Renal cortical epithelial cell (primary cell): Measurements from ENCODE around the gene RAB29. TPM values are rescaled to one million over a fixed set of nuclear protein-coding genes. Genes with fewer than 3 reads are reported as not detected.
A peak's percentile ranks its signal among the peaks of the same experiment; 100 is the strongest.
"Not testable (repeated sequence)": the region's sequence is repeated elsewhere in the genome, so short reads cannot be mapped to it uniquely, and the experiment has no call there.

Experiments
- DNase-seq: peaks from one replicate; pipeline ENCODE4 v3.0.0-alpha.2; 2011; ENCODE audit warnings: low read depth
- total RNA-seq: library from RNA; depleted of rRNA; stranded (reverse); fragments of >200 nt; gene quantifications from 2 replicates; pipeline ENCODE4 v1.2.3, GENCODE V29; 2014

The RAB29 gene, protein sequence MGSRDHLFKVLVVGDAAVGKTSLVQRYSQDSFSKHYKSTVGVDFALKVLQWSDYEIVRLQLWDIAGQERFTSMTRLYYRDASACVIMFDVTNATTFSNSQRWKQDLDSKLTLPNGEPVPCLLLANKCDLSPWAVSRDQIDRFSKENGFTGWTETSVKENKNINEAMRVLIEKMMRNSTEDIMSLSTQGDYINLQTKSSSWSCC
- 45.7 and 53.2 TPM in 2 replicates for total RNA-seq

DNA sequence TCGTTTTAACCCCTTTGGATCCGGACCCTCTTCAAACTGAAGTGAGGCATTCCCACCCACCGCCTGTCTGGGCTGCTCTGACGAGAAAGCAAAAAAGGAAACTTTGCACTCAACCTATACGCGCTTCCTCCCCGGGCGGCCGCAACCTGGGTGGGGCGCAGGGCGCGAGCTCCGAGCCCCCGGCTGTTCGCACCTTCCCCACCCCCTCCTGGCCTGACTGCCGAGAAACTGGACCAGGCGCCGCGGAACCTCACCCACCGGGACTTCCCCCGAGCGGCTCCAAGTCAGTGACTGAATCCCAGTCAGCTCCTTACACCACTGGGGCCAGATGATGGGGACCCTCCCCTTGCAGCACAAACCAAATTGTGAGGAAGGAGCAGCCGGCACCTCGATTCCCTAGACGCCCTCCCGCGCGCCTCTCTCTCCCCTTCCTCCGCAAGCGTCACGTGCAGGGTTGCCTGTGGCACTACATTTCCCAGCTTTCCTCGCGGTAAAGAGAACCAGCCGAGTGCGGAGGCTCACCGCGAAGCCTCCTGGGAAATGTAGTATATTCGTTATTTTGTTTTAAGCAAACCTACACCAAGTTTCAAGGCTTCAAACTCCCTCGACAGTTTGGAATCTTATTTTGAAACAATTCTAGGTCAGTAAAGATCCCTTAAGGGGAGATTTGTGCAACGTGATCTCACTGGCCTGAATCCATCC lies at the start of gene RAB29:
Gene RAB29 (minus strand): TSS at position 468 of the 702 bp plus-strand sequence. CDS start 526 bp downstream, outside the sequence.
- DNase-seq: peak; percentile 62

DNA sequence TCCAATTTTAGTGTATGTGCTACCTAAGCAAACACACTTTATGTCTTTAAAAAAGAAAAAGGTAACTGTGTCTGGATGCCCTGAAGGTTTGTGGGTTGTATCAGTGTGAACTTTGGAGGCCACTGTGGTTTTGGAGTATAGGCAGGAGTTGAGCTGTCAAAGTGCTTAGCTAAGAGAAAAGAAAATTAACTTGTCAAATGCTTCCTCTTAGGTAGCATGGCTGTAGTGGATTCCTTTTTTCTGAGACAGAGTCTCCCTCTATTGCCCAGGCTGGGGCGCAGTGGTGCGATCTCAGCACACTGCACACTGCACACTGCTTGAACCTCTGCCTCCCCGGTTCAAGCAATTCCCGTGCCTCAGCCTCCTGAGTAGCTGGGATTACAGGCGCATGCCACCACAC lies 48.9 kb upstream of the RAB29 start:
- no peak for DNase-seq

DNA sequence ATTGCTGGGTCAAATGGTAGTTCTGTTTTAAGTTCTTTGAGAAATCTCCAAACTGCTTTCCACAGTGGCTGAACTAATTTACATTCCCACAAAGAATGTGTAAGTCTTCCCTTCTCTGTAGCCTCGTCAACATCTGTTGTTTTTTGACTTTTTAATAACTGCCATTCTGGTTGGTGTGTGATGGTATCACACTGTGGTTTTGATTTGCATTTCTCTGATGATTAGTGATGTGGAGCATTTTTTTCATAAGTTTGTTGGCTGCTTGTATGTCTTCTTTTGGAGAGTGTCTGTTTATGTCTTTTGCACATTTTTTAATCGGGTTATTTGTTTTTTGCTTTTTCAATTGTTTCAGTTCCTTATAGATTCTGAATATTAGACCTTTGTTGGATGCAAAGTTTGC lies 48.0 kb upstream of the RAB29 start:
- not testable (repeated sequence) for DNase-seq

DNA sequence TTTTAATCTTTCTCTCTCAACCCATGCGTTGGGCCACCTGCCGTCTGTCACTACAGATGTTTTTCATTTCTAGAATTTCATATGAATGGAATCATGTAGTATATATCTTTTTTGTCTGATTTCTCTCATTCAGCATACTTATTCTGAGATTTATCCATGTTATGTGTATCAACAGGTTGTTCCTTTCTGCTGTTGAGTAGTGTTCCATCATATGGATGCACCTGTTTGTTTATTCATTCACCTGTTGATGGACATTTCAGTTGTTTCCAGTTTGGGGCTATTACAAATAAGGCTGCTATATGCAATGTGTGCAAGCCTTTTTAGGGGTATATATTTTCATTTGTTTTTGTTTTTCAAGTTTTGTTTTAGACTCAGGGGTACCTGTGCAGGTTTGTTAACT lies 47.1 kb upstream of the RAB29 start:
- no peak for DNase-seq

DNA sequence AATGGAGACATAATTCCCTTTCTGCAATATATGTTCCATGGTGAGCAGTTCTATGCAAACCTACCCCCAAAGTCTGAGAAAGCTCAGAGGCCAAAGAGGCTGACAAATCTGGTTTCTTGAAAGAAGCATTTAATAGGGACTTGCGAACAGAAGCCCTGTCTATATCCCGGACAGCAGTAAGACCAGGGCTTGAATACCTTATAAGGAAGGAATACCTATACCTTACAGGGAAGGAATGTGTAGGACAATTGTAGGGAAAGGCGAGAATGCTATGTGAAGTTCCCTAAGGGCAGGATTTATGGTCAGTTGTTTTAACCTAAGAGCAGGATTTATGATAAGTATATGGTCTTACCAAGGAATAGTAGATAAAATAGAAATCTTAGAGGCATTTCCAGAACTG lies 42.7 kb upstream of the RAB29 start:
- DNase-seq: no peak

DNA sequence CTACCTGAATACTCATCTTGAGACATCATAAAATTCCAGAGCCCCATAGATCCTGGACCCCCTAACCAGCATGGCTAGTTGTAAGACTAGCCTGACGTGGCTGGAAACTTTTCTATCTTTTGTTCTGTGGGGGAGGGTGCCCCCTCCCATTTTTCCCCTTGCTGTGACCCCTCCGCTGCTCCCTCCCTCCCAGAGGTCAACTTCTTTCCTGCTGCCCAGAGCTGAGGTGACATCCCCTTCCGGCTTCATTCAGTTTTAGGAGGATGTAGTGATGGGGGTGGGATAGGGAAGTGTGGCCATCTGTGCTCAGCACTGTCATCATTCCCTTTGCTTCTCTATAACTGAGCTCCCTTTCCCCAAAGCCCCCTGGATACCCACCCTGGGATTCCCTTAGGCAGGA lies 42.1 kb upstream of the RAB29 start:
- DNase-seq: no peak

DNA sequence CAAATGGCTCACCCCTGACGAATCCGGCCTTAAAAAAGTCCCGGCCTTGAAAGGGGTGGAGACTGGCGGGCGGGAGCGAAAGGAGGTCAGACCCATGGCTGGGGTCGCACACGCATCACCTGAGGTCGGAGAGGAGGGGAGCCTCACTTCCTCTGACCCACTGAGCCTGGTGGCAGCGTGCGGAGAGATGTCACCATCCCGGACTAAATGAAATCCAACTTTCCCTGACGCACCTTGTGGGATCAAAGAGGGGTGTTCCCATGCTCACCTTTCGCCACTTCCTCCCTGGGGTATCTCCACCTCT lies 38.4 kb upstream of the RAB29 start:
- peak; percentile 49 for DNase-seq

DNA sequence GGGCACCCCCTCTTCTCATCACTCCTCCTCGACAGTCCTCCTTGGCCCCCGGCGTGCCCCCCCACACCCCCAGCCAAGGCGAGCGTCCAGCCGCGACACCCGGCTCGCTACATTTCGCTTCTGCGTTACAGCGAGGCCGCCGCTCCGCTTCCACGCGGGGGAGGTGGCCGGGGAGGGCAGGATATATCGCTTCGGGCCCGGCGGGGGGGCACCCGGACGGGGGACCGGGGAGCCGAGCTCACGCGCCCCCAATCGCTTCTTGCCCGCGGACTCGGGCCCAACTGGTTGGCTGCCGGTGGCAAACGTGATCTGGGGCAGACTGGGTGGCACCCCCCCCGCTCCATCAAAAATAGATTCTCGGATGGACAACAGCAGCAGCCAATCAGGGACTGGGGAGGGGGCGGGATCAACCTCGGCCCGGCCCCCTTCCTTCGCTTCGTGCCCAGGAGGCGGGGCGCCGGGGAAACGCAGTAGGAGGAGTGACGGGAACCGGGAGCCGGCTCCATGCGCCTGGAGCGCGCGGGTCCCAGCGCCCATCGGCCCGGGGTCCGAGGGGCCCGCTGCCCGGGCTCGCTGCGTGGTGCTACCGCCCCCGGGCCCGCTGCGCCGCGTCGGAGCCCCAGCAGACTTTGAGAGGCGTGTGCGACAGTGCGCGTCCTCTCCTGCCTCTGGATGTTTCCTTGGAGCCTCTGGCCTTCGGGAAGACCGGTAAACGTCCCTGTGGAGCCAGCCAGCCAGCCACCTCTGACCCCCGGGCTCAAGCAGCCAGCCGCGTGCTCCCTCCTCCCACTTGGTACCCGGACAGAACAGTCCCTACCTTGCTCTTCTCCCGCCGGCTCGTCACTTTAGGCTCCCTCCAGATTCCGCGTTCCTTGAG lies 37.8 kb upstream of the RAB29 start, which contains the start of gene SLC41A1:
Gene SLC41A1 (minus strand): TSS at position 321 of the 877 bp plus-strand sequence. CDS start 2,757 bp downstream, outside the sequence.
- peak; percentile 69 for DNase-seq

DNA sequence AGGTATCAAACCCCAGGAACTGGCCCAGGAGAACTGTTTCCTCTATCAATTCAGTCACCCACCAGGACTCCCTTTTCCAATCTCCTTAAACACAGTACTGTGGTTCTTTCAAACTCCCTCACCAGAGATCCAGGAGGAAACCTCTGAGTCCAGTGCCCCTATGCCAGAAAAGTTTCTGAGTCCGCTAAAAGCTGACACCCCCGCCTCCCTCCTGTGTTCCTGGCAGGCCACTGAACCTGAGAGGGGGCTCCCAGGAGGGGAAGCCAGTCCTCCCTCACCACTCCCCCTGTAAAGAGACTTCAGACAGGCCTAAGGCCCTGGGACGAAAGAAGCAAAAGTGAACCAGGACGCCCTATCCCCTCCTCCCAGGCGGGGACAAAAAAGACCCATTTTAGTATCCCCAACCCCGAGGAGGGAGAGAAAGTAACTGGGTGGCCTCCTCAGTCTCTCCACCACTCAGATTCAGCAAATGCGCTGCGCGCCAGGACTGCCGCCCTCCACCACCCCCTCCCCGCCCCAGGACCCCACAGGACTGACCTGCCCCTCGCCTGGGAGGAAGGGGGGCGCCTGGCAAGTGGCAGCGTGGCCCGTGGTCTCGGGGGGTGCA lies 37.1 kb upstream of the RAB29 start:
- DNase-seq: no peak

DNA sequence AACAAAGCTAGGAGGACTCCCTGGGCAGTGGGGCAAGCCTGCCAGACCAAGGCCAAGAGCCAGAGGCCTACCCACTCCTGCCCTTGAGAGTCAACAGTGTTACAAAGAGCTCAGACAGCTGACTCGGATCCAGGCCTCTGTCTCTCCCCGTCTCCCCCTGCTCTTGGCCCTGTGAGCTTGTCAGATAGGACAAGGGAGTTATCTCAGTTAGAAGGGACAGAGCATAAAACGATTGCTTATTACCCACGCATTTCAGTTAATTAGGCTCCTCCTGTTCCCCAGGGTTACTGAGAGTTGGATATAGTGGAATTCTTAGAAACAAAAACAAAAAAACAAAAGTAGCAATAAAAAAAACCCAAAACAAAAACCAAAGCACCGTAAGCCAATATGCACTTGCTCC lies 36.4 kb upstream of the RAB29 start:
- DNase-seq: no peak

DNA sequence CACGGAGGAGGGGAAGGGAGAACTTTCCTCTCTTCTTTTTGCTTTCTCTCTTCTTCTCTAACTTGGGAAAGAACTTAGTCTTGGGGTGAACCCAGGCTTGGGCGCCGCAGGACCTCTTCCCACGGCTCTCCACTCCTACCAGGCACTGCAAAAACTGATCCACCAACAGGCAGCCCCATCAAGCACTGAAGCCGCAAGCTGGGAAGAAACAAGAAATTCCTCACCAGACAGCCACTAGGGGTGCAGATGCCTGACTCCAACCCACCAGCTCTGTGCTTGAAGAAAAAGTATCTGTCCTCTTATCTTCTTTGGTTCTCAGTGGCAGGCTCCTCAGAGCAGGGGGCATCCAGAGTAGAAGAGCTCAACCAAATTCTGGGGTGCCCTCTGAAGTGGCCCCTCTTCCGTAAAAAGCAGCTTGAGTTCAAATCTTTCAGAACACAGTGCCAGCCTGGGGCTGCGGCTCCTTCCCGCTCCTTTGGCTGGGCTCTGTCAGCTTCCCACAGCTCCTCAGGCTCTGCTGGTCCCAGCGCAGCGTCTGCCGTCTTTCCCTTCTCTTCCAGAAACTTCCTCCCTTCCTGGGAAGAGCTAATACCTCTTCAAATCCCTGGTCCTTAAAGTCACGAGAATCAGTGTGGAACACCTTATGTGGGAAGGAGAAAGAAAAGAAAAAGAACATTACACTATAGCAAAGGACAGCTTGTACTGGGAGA lies 35.3 kb upstream of the RAB29 start:
- no peak for DNase-seq

DNA sequence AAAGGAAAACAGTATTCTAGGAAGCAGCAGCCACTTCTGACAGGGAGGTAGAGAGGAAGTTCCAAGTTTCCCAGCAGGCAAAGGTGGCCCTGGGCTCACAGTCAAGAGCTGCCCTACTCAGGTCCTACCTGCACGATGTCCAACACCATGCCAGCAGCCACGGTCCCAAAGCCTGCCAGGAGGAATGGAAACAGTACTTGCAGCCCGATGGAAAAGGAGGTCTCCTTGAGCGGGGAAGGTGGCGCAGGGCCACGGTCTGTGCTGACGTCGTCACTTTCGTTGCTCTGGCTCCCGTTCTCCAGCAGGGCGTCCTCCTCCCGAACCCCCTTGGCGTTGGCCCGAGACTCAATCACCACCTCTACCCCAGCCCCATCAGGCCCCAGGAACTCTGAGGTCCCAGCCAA lies 34.7 kb upstream of the RAB29 start:
- DNase-seq: no peak

DNA sequence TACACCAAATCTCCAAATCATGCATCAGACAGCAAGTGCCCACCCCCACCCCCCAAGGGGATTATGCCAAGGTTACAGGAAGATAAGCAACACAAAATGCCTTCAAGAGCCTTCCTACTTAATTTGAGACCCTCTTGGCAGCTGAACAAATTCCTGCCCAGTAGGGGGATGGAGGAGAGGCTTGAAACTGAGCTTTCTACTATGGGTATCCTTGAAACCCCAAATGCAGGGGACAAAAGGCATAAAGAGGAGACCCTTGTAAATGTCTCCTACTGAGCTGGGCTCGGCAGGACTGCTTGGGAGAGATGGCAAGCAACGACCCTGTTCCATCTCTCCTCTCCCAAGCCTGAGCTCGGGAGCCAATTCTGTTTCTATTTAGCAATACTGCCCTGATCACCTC lies 34.2 kb upstream of the RAB29 start:
- DNase-seq: no peak

DNA sequence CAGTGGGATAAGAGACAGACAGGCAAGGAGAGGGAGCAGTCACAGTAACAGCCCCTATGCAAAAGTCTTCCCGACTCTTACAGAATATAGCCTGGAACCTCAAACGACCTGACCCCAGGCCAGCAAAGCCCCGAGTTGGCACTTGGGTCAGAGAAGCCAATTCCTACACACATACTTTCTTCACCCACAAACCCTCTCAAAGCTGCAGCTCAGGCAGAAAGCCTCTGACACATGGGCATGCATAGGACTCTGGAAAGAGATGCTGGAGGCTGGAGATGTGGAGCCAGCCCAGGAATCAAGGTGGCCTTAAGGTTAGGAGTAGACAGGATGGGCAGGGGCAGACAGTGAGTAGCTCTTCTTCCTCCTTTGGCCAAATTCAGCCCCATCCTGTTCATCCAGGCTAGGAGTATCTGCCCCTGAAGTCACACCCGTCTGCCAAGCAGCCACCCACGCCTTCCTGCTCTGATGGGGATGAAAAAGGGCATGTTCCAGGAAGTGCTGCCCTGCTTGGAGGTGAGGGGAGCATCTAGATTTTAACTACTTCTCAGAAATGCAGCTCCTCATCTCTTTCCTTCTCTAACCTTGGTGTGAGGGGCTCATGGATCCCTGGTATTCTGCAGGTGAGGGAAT lies 29.9 kb upstream of the RAB29 start:
- no peak for DNase-seq

DNA sequence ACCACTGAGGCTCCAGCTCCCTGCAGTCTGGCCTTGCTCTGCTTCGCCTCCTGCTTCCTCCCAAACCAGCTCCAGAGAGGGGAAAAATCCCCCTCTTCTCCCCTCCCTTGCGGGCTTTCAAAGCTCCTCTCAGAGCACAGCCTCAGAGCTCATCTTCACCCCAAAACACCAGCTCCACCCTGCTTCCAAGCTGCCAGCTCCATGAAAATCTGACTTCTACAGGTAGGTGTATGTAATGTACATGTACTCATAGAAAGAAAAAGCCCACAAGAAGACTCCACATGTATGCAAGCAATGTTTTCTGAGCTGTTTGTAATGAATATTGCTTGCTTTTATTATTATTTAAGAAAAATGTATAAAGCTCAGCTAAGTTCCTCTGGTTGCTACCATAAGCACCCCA lies 29.3 kb upstream of the RAB29 start:
- DNase-seq: no peak

DNA sequence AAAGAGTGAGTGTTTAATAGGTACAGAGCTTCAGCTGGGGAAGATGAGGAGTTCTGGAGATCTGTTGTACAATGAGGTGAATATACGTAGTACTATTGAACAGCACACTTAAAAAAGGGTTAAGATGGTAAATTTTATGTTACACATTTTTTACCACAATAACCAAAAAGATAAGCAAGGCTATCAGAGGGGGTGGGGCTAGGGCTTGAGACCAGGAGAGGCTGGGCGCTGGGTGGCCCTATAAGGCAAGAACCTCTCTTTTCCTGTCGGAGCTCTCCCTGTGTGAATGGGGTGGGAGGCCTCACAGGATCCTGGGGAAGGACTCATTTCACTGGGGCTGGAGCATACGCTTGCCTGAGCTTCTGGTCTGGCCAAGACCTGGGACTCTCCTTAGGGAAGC lies 28.7 kb upstream of the RAB29 start:
- no peak for DNase-seq

DNA sequence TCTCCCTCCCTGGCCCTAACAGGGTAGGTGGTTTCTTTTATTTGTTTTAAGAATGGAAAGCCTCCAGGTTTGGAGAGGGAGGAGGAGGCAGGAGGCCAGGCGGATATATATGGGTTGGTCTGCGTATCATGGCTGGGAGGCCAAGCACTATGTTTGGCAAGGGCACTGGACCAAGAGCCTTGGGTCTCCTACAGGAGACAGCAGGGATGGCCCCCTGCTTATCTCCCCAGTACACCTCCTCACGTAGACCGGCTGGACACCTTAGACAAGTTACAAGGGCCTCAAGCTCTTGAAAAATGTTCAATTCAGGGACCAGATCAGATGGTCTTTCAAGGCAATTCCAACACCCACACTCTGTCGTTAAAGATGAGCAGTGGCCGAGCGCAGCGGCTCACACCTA lies 26.8 kb upstream of the RAB29 start:
- DNase-seq: no peak

DNA sequence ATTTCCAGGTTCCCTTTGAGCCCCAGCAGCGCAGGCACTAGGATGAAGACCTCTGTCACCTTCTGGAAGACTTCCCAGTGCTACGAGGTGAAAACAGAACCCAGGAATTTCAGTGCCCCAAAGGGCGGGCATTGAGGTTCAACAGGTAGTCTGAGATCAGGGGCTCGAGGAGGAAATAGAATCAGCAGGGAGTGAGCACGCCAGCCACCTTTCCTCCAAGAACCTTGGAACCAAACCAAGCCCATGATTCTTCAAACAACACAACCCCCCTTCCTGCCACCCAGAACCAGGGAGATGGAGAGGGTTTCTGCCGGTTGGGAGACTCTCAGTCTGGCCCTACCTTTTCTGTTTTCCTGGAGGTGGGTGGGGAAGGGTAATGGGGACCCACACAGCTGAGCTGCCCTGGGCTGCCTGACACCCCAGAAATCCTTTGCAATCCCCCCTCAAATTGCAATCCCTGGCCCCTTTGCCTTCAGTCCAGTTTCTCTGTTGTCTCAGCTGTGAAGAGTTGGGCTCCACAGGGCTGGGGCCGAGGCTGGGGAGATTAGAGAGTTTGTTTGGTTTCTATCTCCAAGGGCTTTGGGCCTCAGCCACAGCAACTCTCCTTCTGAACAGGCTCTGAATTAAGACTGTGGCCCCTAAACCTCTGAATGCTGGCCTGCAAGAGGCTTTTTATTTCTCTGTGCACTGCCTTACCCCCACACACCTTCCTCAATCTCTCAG lies 25.9 kb upstream of the RAB29 start:
- DNase-seq: no peak

DNA sequence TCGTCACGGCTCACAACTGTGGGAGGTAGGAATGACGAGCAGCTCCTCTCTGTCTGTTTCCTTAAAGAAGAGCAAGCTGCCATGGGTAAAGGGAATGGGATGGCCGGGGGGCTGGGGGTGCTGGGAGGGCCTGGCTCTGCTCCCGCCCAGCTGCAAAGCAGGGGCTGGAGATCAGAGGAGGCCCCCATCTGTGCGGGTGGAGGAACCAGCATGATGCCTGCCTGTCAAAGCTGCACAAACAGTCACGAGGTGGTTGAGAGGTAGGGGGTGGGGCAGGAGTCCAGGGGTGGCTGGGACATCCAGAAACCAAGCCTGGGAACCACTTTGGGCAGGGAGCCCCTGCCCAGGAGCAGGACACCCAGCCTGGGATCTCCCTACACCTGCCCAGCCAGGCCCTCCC lies 25.1 kb upstream of the RAB29 start:
- no peak for DNase-seq

DNA sequence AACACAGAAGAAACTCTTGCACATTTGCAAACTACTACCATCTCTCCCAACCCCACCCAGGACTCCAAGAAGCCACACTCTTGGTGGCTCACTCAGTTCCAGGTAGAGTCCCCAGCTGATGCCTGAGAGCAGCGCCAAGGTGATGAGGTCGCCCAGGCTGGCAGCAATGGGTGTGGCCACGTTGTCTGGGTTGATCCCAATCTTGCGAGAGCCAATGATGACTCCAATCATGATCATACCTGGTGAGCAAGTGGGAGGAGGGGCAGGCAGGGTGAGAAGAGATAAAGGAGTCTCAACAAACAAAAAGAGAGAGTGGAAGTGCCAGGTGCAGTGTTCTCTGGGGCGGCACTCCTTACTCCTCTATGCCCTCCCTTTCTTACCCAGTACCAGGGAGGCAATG lies 23.3 kb upstream of the RAB29 start:
- DNase-seq: no peak

DNA sequence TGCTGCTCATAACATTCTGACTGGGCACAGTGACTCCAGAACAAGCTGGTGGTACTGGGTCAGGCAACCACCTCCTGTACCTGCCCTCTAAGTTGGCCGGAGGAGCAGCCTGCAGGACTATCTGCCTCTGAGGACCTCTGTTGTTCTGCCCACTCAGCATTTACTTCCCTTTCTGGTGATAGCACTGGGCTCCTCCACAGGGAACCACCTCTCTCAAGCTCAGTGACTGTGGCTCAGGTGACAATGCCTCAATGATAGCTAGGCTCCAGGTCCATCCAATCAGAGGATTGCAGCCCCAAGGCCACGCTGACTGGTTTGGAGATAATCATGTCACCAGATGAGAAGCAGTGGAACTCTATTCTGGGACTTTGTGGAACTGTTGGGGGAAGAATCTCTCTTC lies 21.9 kb upstream of the RAB29 start:
- no peak for DNase-seq
